Nephron (organoid): ENCODE results near the gene HOXB4.

Experiments used
- H3K27ac Mint-ChIP-seq, 3 experiments: 2 replicates each; pipeline ENCODE4 v1.8.0; 2020; ENCODE audit warnings: mixed read lengths in 3 of 3, mild to moderate bottlenecking in 2 of 3, moderate library complexity in 1 of 3
- H3K27me3 Mint-ChIP-seq: 2 replicates; pipeline ENCODE4 v1.8.0; 2021; ENCODE audit warnings: low read depth, mild to moderate bottlenecking, moderate library complexity, mixed read lengths
- H3K36me3 Mint-ChIP-seq: 2 replicates; pipeline ENCODE4 v1.8.0; 2020; ENCODE audit warnings: low read depth, mixed read lengths
- H3K4me1 Mint-ChIP-seq: 2 replicates; pipeline ENCODE4 v1.8.0; 2020; ENCODE audit warnings: mixed read lengths
- H3K4me3 Mint-ChIP-seq, 3 experiments: 2 replicates each; pipeline ENCODE4 v1.8.0; 2020; ENCODE audit warnings: mild to moderate bottlenecking in 3 of 3, mixed read lengths in 3 of 3, moderate library complexity in 2 of 3
- H3K9me3 Mint-ChIP-seq: 2 replicates; pipeline ENCODE4 v1.8.0; 2020; ENCODE audit warnings: mixed read lengths
- CTCF ChIP-seq, 3 experiments: fragments of 200-600 bp; sonication (generic); IDR thresholded peaks; one replicate each; pipeline ENCODE4 v1.5.0; 2021; ENCODE audit warnings: antibody characterized with exemption in 3 of 3; ENCODE audit not compliant: unreplicated experiment in 3 of 3

HOXB4 gene

GRCh38 chr17:48595278-48595999 is 17.3 kb upstream of the HOXB4 start:
- peaks cover 92% of the 10 kb centered on the region for H3K27me3 Mint-ChIP-seq
- H3K4me1 Mint-ChIP-seq: peaks cover 84% of the 10 kb centered on the region
- no peaks in the 10 kb centered on the region for H3K9me3 Mint-ChIP-seq
- H3K27ac Mint-ChIP-seq: peak overlapping the region in 1 of 3 experiments; percentile 92
- H3K4me3 Mint-ChIP-seq: peak overlapping the region; percentile 91 to 98 (median 94)
- TF ChIP-seq CTCF (IDR thresholded peaks at IDR 0.05; ENCODE audit: unreplicated experiment in 3 of 3): no peak
- peaks cover 53% of the 10 kb centered on the region for H3K36me3 Mint-ChIP-seq

- Mint-ChIP-seq H3K27ac (peak overlapping the region in 1 of 3 experiments; percentile 92), H3K36me3 (peaks cover 60% of the 10 kb centered on the region), H3K4me3 (peak overlapping the region; percentile 91 to 98 (median 94)), H3K27me3 (peaks cover 91% of the 10 kb centered on the region), H3K4me1 (peaks cover 84% of the 10 kb centered on the region), H3K9me3 (no peaks in the 10 kb centered on the region)
- no peak for TF ChIP-seq CTCF (IDR thresholded peaks at IDR 0.05; ENCODE audit: unreplicated experiment in 3 of 3)
These were observed 16.6 kb upstream of the HOXB4 start for GRCh38 chr17:48594538-48595277.

- peaks cover 82% of the 10 kb centered on the region for H3K4me1 Mint-ChIP-seq
- H3K27me3 Mint-ChIP-seq: peaks cover 90% of the 10 kb centered on the region
- TF ChIP-seq CTCF (IDR thresholded peaks at IDR 0.05; ENCODE audit: unreplicated experiment in 3 of 3): peak; percentile 94 to 97 (median 95)
- peaks cover 62% of the 10 kb centered on the region for H3K36me3 Mint-ChIP-seq
- no peaks in the 10 kb centered on the region for H3K9me3 Mint-ChIP-seq
- peak overlapping the region in 1 of 3 experiments; percentile 92 for H3K27ac Mint-ChIP-seq
- H3K4me3 Mint-ChIP-seq: peak overlapping the region; percentile 91 to 98 (median 94)
These were observed 15.8 kb upstream of the HOXB4 start for GRCh38 chr17:48593840-48594537.

- no peaks in the 10 kb centered on the region for H3K9me3 Mint-ChIP-seq
- peak within 1 kb of the TSS; percentile 91 to 98 (median 94) for H3K4me3 Mint-ChIP-seq
- TF ChIP-seq CTCF (IDR thresholded peaks at IDR 0.05; ENCODE audit: unreplicated experiment in 3 of 3): no peak
- H3K27ac Mint-ChIP-seq: peak within 1 kb of the TSS in 1 of 3 experiments; percentile 92
- peaks cover 81% of the 10 kb centered on the region for H3K4me1 Mint-ChIP-seq
- H3K36me3 Mint-ChIP-seq: peaks cover 67% of the 10 kb centered on the region
- peaks cover 90% of the 10 kb centered on the region for H3K27me3 Mint-ChIP-seq
These were observed 15.1 kb upstream of the HOXB4 start, which contains the start of gene HOXB5 for GRCh38 chr17:48593126-48593829. Gene HOXB5, minus strand, starts transcription at chr17:48593779. Its CDS starts 97 bp downstream, at chr17:48593682.

GRCh38 chr17:48592577-48592976 is 14.4 kb upstream of the HOXB4 start:
- Mint-ChIP-seq H3K4me1 (peaks cover 82% of the 10 kb centered on the region), H3K4me3 (peak overlapping the region; percentile 91 to 98 (median 94)), H3K27me3 (peaks cover 90% of the 10 kb centered on the region), H3K27ac (peak overlapping the region in 1 of 3 experiments; percentile 92), H3K36me3 (peaks cover 71% of the 10 kb centered on the region), H3K9me3 (no peaks in the 10 kb centered on the region)
- no peak for TF ChIP-seq CTCF (IDR thresholded peaks at IDR 0.05; ENCODE audit: unreplicated experiment in 3 of 3)
